Measurements from ENCODE around the gene IL17RA. TPM values are rescaled to one million over a fixed set of nuclear protein-coding genes. Genes with fewer than 3 reads are reported as not detected.

The IL17RA gene
- total RNA-seq, 1 experiment from 2014 or later = 11.7 TPM

GRCh38 chr22:17138513-17138912 lies 53.7 kb downstream of the IL17RA start:
- in situ Hi-C loops (cut with HindIII; ENCODE audit: low pct_unique_long_range_greater_than_20kb, low sequenced_read_pairs) = no loop called here
- ChIA-PET POLR2A (no interaction called here), CTCF (interaction anchor here (0.5 kb wide), 1 partner anchor 16 kb away, joined by 3 read pairs; no protein-coding TSS in a partner anchor)
- H3K27ac ChIP-seq (ENCODE audit: low read length) = no peak overlapping the region
- H3K36me3 ChIP-seq (ENCODE audit: control insufficient read depth, insufficient read depth, low read length) = no peaks in the 10 kb centered on the region; the same call in 1 of the 2 replicates
- no peak for DNase-seq (ENCODE audit: low read depth, low spot score)
- H3K4me3 ChIP-seq (ENCODE audit: low read depth in 2 of 2, low read length in 2 of 2) = no peak overlapping the region
- H3K9me3 ChIP-seq (ENCODE audit: control insufficient read depth, insufficient read depth, low read depth, low read length) = no peaks in the 10 kb centered on the region
- H3K4me1 ChIP-seq (ENCODE audit: control insufficient read depth, insufficient read depth, low read length) = no peaks in the 10 kb centered on the region
- intact Hi-C loops (cut with micrococcal nuclease; ENCODE audit: unreplicated experiment) = no loop called here
- H3K27me3 ChIP-seq (ENCODE audit: control insufficient read depth, insufficient read depth, low read length) = no peaks in the 10 kb centered on the region
- no peak for TF ChIP-seq REST (IDR thresholded peaks at IDR 0.05; ENCODE audit: insufficient read depth in 1 of 2, low read depth in 2 of 2, low read length in 1 of 2)
- no peak for TF ChIP-seq SIN3A (IDR thresholded peaks at IDR 0.05; ENCODE audit: borderline replicate concordance, insufficient read depth, low read depth, low read length)
- TF ChIP-seq TCF7L2 (IDR thresholded peaks at IDR 0.05; ENCODE audit: low read depth, low read length) = no peak
- TF ChIP-seq POLR2AphosphoS5 (IDR thresholded peaks at IDR 0.05; ENCODE audit: low read depth, low read length) = no peak
- TF ChIP-seq CTCF (IDR thresholded peaks at IDR 0.05) = no peak
- BruUV-seq (replicated peaks) = no TSS peak
- no peak for ATAC-seq

GRCh38 chr22:17140022-17140421 lies 55.2 kb downstream of the IL17RA start:
- Histone ChIP-seq H3K36me3 (ENCODE audit: control insufficient read depth, insufficient read depth, low read length) (no peaks in the 10 kb centered on the region; the same call in 1 of the 2 replicates), H3K27ac (ENCODE audit: low read length) (no peak overlapping the region), H3K4me1 (ENCODE audit: control insufficient read depth, insufficient read depth, low read length) (no peaks in the 10 kb centered on the region), H3K9me3 (ENCODE audit: control insufficient read depth, insufficient read depth, low read depth, low read length) (no peaks in the 10 kb centered on the region), H3K4me3 (ENCODE audit: low read depth in 2 of 2, low read length in 2 of 2) (no peak overlapping the region), H3K27me3 (ENCODE audit: control insufficient read depth, insufficient read depth, low read length) (no peaks in the 10 kb centered on the region)
- TF ChIP-seq POLR2AphosphoS5 (IDR thresholded peaks at IDR 0.05; ENCODE audit: low read depth, low read length) = no peak
- no peak for TF ChIP-seq TCF7L2 (IDR thresholded peaks at IDR 0.05; ENCODE audit: low read depth, low read length)
- no peak for TF ChIP-seq CTCF (IDR thresholded peaks at IDR 0.05)
- TF ChIP-seq REST (IDR thresholded peaks at IDR 0.05; ENCODE audit: insufficient read depth in 1 of 2, low read depth in 2 of 2, low read length in 1 of 2) = no peak
- no peak for TF ChIP-seq SIN3A (IDR thresholded peaks at IDR 0.05; ENCODE audit: borderline replicate concordance, insufficient read depth, low read depth, low read length)
- ATAC-seq (no peak), DNase-seq (ENCODE audit: low read depth, low spot score) (no peak)
- intact Hi-C loops (cut with micrococcal nuclease; ENCODE audit: unreplicated experiment) = no loop called here
- ChIA-PET POLR2A (interaction anchor here (0.7 kb wide), 1 partner anchor 20 kb away, joined by 8 read pairs; no protein-coding TSS in a partner anchor), CTCF (interaction anchor here (0.7 kb wide), 1 partner anchor 62 kb away, joined by 3 read pairs; no protein-coding TSS in a partner anchor)
- no TSS peak for BruUV-seq (replicated peaks)
- in situ Hi-C loops (cut with HindIII; ENCODE audit: low pct_unique_long_range_greater_than_20kb, low sequenced_read_pairs) = no loop called here

All from Panc1 (cell line).